Spleen (tissue), 7 donors: ENCODE results near the gene THSD4.

Experiments used
- POLR2AphosphoS5 ChIP-seq, 3 donors: sonication (generic); formaldehyde crosslinking; IDR thresholded peaks; one replicate each; pipeline ENCODE4 v1.5.1; 2017; ENCODE audit warnings: antibody characterized with exemption in 3 of 3
- TF ChIP-seq, protein P1 (sequence below), 11 experiments: fragments of 200-600 bp in 7 of 11; fragments of 450-650 bp in 4 of 11; sonication (generic) in 4 of 11; IDR thresholded peaks in 8 of 11; conservative IDR thresholded peaks in 3 of 11; 1 replicate in 7 of 11; 2 replicates in 4 of 11; pipeline versions ENCODE4 v1.4.0 to v1.8.0; 2016 to 2021; ENCODE audit warnings: antibody characterized with exemption in 11 of 11, inconsistent platforms in 4 of 11, mild to moderate bottlenecking in 1 of 11
- donor health status: DM: no; HTN: no; CAD: no; lungs with moderate emphysema.
- donor health status: DM: no; HTN: no; CAD: no.
- donor health status: DM: no; HTN: no; CAD: no.

DNA sequence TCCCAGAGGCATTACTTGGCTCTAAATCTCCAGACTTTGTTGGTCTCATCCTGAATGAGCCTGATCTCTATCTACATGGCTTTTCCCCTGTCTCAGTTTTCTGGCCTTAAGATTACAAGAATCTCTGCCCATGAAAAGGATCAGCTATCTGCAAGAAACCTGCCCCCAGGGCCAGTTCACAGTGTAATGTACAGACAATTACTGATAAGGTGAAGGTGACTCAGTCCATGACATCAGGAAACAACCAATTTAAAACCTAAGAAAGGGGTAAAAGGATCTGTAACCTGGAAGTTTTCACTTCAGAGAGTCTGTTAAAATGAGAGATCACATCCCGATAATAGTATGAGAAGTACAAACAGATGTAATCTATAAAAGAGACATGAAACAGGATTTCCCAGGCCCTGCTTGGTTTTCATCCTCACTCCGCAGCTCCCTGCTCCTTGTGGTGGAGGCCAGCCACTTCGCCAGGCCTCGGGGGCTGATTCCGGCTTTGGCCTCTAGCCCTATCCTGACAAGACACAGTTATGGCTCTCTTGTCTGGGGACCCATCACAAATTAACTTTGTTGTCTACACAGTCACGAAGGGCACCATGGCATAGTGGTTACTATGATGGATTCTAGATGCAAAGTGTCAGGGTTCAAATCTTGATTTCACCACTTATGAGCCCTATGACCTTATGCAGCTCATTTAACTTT is 136.9 kb downstream of the THSD4 start:
- peak in 2 of 3 donors; percentile 21 to 72 for TF ChIP-seq POLR2AphosphoS5 (IDR thresholded peaks at IDR 0.05)
- TF ChIP-seq, protein P1, sequence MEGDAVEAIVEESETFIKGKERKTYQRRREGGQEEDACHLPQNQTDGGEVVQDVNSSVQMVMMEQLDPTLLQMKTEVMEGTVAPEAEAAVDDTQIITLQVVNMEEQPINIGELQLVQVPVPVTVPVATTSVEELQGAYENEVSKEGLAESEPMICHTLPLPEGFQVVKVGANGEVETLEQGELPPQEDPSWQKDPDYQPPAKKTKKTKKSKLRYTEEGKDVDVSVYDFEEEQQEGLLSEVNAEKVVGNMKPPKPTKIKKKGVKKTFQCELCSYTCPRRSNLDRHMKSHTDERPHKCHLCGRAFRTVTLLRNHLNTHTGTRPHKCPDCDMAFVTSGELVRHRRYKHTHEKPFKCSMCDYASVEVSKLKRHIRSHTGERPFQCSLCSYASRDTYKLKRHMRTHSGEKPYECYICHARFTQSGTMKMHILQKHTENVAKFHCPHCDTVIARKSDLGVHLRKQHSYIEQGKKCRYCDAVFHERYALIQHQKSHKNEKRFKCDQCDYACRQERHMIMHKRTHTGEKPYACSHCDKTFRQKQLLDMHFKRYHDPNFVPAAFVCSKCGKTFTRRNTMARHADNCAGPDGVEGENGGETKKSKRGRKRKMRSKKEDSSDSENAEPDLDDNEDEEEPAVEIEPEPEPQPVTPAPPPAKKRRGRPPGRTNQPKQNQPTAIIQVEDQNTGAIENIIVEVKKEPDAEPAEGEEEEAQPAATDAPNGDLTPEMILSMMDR (IDR thresholded peaks at IDR 0.05 in 8 of 11, conservative IDR thresholded peaks at IDR 0.05 in 3 of 11) = no peak
